IMR-90 (cell line): ENCODE results near the gene SEMA3G. TPM values are rescaled to one million over a fixed set of nuclear protein-coding genes. Genes with fewer than 3 reads are reported as not detected.

ENCODE experiments used
- ATAC-seq: fragments of 200-7000 bp; cut with Tn5 transposase; 2 replicates; pipeline ENCODE4 v1.9.1; 2020; ENCODE audit warnings: low read depth, mild to moderate bottlenecking, moderate library complexity
- BruUV-seq: library from RNA; stranded (reverse); fragments of 400-500 nt; replicated peaks from 2 replicates; lab custom pipeline; 2021; lab: Mats Ljungman, UMichigan
- CTCF ChIA-PET: fragments of 300-600 bp; formaldehyde crosslinking; extraction: SDS; loops from one replicate; lab custom pipeline; 2021; ENCODE audit warnings: antibody characterized with exemption; lab: Yijun Ruan, JAX
- POLR2A ChIA-PET: fragments of 300-600 bp; sonication (Branson Sonifier 250); formaldehyde crosslinking; loops from one replicate; lab custom pipeline; 2022; ENCODE audit warnings: antibody characterized with exemption; ENCODE audit not compliant: unreplicated experiment; lab: Charles Lee
- DNase-seq: peaks from one replicate; pipeline ENCODE4 v3.0.0; 2013
- H2AFZ ChIP-seq: replicated peaks from 2 replicates; pipeline ENCODE3; 2013; ENCODE audit warnings: low read length, mild to moderate bottlenecking; ENCODE audit not compliant: poor library complexity
- H2AK5ac ChIP-seq: 2 replicates; pipeline ENCODE4 v1.6.1; 2013; ENCODE audit warnings: low read depth, low read length, inconsistent platforms
- H2AK9ac ChIP-seq: replicated peaks from 2 replicates; pipeline ENCODE3; 2013; ENCODE audit warnings: mild to moderate bottlenecking, low read depth, low read length, moderate library complexity; ENCODE audit not compliant: poor library complexity
- H2BK120ac ChIP-seq: 2 replicates; pipeline ENCODE4 v1.6.1; 2013; ENCODE audit warnings: low read depth, low read length, inconsistent platforms
- H2BK15ac ChIP-seq: 3 replicates; pipeline ENCODE4 v1.6.1; 2013; ENCODE audit warnings: low read depth, low read length, inconsistent platforms
- H2BK20ac ChIP-seq: 2 replicates; pipeline ENCODE4 v1.6.1; 2013; ENCODE audit warnings: low read depth, mild to moderate bottlenecking, inconsistent platforms, low read length, moderate library complexity
- H2BK5ac ChIP-seq: 2 replicates; pipeline ENCODE4 v1.6.1; 2013; ENCODE audit warnings: mild to moderate bottlenecking, low read depth, low read length, inconsistent platforms; ENCODE audit not compliant: poor library complexity, severe bottlenecking
- H3K14ac ChIP-seq: replicated peaks from 2 replicates; pipeline ENCODE4 v1.6.1; 2013; ENCODE audit warnings: low read depth, low read length, inconsistent platforms
- H3K18ac ChIP-seq: 2 replicates; pipeline ENCODE4 v1.6.1; 2013; ENCODE audit warnings: low read depth, low read length, control low read depth
- H3K23ac ChIP-seq: 2 replicates; pipeline ENCODE4 v1.6.1; 2013; ENCODE audit warnings: low read depth, low read length, inconsistent platforms
- H3K27ac ChIP-seq: 2 replicates; pipeline ENCODE4 v1.5.1; 2013; ENCODE audit warnings: mild to moderate bottlenecking, control low read depth, low read length; ENCODE audit not compliant: insufficient read depth
- H3K27me3 ChIP-seq: 2 replicates; pipeline ENCODE4 v1.6.1; 2013; ENCODE audit warnings: low read length; ENCODE audit not compliant: control insufficient read depth, insufficient read depth
- H3K36me3 ChIP-seq: 2 replicates; pipeline ENCODE4 v1.6.1; 2013; ENCODE audit warnings: low read length, mixed read lengths; ENCODE audit not compliant: control insufficient read depth, insufficient read depth
- H3K4ac ChIP-seq: 2 replicates; pipeline ENCODE4 v1.6.1; 2013; ENCODE audit warnings: low read depth, low read length, inconsistent platforms
- H3K4me1 ChIP-seq: 2 replicates; pipeline ENCODE4 v1.6.1; 2013; ENCODE audit warnings: low read length, mixed read lengths; ENCODE audit not compliant: control insufficient read depth, insufficient read depth
- H3K4me2 ChIP-seq: 2 replicates; pipeline ENCODE4 v1.6.1; 2013; ENCODE audit warnings: low read depth, mild to moderate bottlenecking, control low read depth, low read length, moderate library complexity
- H3K4me3 ChIP-seq: 2 replicates; pipeline ENCODE4 v1.5.1; 2013; ENCODE audit warnings: low read depth, mild to moderate bottlenecking, control low read depth, low read length, moderate library complexity; ENCODE audit not compliant: insufficient read depth
- H3K56ac ChIP-seq: 2 replicates; pipeline ENCODE4 v1.6.1; 2013; ENCODE audit warnings: low read length, inconsistent platforms; ENCODE audit not compliant: insufficient read depth; ENCODE audit errors: extremely low read depth
- H3K79me1 ChIP-seq, 2 experiments: 2 replicates each; pipeline ENCODE4 v1.6.1; 2013; ENCODE audit warnings: low read length in 2 of 2, inconsistent platforms in 1 of 2, low read depth in 1 of 2
- H3K9ac ChIP-seq: 2 replicates; pipeline ENCODE4 v1.6.1; 2013; ENCODE audit warnings: low read depth, low read length, control low read depth
- H3K9me1 ChIP-seq: 2 replicates; pipeline ENCODE4 v1.6.1; 2013; ENCODE audit warnings: low read length, inconsistent platforms; ENCODE audit not compliant: insufficient read depth
- H3K9me3 ChIP-seq: 2 replicates; pipeline ENCODE4 v1.6.1; 2013; ENCODE audit warnings: low read length; ENCODE audit not compliant: control insufficient read depth, insufficient read depth
- H4K20me1 ChIP-seq: 2 replicates; pipeline ENCODE4 v1.6.1; 2013; ENCODE audit warnings: low read length, inconsistent platforms; ENCODE audit not compliant: insufficient read depth
- H4K5ac ChIP-seq: 2 replicates; pipeline ENCODE4 v1.6.1; 2013; ENCODE audit warnings: mild to moderate bottlenecking, low read depth, low read length, control low read depth
- H4K8ac ChIP-seq, 2 experiments: 2 replicates each; pipeline ENCODE4 v1.6.1; 2013; ENCODE audit warnings: low read depth in 2 of 2, low read length in 2 of 2, control low read depth in 1 of 2, inconsistent platforms in 1 of 2
- H4K91ac ChIP-seq: 2 replicates; pipeline ENCODE4 v1.6.1; 2013; ENCODE audit warnings: low read depth, low read length, inconsistent platforms; ENCODE audit not compliant: insufficient read depth
- CEBPB ChIP-seq: IDR thresholded peaks from 2 replicates; pipeline ENCODE4 v1.6.1; 2012; ENCODE audit warnings: low read depth, low read length, improper control_type of control experiment
- CHD1 ChIP-seq: IDR thresholded peaks from 2 replicates; pipeline ENCODE4 v1.6.1; 2012; ENCODE audit warnings: low read depth, low read length, improper control_type of control experiment
- FOS ChIP-seq: fragments of 150-350 bp; IDR thresholded peaks from 2 replicates; pipeline ENCODE4 v1.6.1; 2016; ENCODE audit warnings: low read depth, low read length
- MAFK ChIP-seq: IDR thresholded peaks from 2 replicates; pipeline ENCODE4 v1.6.1; 2012; ENCODE audit warnings: low read depth, low read length, improper control_type of control experiment
- MAZ ChIP-seq: IDR thresholded peaks from 2 replicates; pipeline ENCODE4 v1.6.1; 2012; ENCODE audit warnings: low read depth, mild to moderate bottlenecking, low read length, improper control_type of control experiment, moderate library complexity, borderline replicate concordance
- MXI1 ChIP-seq: IDR thresholded peaks from 2 replicates; pipeline ENCODE4 v1.6.1; 2012; ENCODE audit warnings: low read depth, mild to moderate bottlenecking, low read length, moderate library complexity, borderline replicate concordance
- NFE2L2 ChIP-seq: fragments of 150-350 bp; IDR thresholded peaks from 2 replicates; pipeline ENCODE4 v1.6.1; 2016; ENCODE audit warnings: low read depth, mild to moderate bottlenecking, low read length
- POLR2A ChIP-seq: IDR thresholded peaks from 2 replicates; pipeline ENCODE4 v1.6.1; 2012; ENCODE audit warnings: mild to moderate bottlenecking, low read depth, low read length
- RAD21 ChIP-seq: IDR thresholded peaks from 2 replicates; pipeline ENCODE4 v1.6.1; 2012; ENCODE audit warnings: low read length, improper control_type of control experiment
- WGBS, 2 experiments: methylation state at CpG; one replicate each; pipeline versions ENCODE4 v1.1.5 to v1.1.7; 2013; ENCODE audit warnings: missing lambda C conversion rate in 2 of 2; ENCODE audit not compliant: insufficient read length in 1 of 2; ENCODE audit errors: extremely low coverage in 2 of 2; 5-methylcytosine and 5-hydroxymethylcytosine counted together
- dilution Hi-C: fragments of 300-500 bp; cut with HindIII; formaldehyde crosslinking; loops from one replicate; pipeline ENCODE4 v1.14.3; 2018; ENCODE audit warnings: low sequenced_read_pairs; ENCODE audit not compliant: unreplicated experiment
- in situ Hi-C: fragments of 300-500 bp; cut with MboI; formaldehyde crosslinking; loops from 3 replicates; pipeline ENCODE4 v1.14.3; 2019; ENCODE audit warnings: low sequenced_read_pairs, inconsistent platforms, mixed read lengths
- intact Hi-C: fragments of 100-400 bp; cut with micrococcal nuclease; formaldehyde crosslinking; loops from 2 replicates; pipeline ENCODE4 v1.10.0; 2022
- polyA plus RNA-seq, 3 experiments: library from polyadenylated mRNA; depleted of rRNA; stranded (reverse); fragments of >200 nt; gene quantifications; 2 replicates each; pipeline ENCODE4 v1.2.3, GENCODE V29; 2012; ENCODE audit warnings: low replicate concordance in 1 of 3
- total RNA-seq: library from RNA; depleted of rRNA; stranded (reverse); fragments of >200 nt; gene quantifications from 2 replicates; pipeline ENCODE4 v1.2.3, GENCODE V29; 2012
- TF ChIP-seq, protein P1 (sequence below): fragments of 150-350 bp; IDR thresholded peaks from 2 replicates; pipeline ENCODE4 v1.6.1; 2017; ENCODE audit warnings: mild to moderate bottlenecking, antibody characterized with exemption, low read length, low read depth
- TF ChIP-seq, protein P2 (sequence below): fragments of 150-350 bp; IDR thresholded peaks from 2 replicates; pipeline ENCODE4 v1.6.1; 2016; ENCODE audit warnings: low read depth, mild to moderate bottlenecking, low read length, moderate library complexity, borderline replicate concordance

Gene SEMA3G
- total and polyA plus RNA-seq, 2 of the 4 experiments (the other 2 are of a cell fraction): 0.07 TPM; not detected in 1

DNA sequence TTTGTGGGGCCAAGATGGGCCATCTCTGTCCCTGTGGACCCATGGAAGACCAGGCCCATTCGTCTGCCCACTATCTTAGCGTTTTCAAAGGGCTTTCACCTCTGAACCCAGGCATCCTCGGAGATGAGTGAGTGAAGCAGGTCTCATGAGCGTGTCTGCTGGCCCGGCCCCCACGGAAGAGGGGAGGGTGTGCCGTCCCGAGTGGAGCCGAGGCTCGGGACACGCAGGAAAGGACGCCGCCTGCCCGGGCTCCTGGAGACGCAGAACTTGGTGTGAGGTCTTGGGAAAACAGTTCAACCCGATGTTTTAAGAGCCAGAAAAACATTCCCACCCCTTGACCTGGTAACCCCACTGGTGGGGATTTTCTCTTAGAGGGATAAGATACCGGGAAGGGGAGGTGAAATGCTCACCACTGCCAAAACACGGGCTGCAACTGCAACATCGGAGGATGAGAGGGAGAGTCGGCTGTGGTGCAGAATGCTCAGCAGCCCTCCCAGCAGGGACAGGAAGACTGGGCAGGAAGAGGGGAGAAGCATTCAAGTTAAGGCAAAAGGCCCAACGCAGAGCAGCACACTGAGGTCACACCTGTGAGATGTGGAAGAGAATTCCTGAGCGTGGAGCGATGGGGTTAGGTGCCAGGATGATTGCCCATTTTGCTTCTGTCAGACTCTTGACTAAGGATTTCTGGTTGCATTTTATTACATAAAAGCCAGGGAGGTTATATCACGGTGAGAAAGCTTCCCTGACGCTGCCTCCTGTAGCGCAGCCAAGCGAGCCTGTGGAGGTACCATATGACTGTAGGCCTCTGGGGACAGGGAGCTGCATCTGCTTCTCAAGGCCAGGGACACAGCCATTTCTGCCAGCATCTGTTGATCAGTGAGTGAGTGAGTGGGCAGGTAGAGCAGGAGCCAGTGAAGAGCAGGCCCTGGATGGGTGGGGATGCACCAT, 36.1 kb upstream of the SEMA3G start:
- H3K56ac ChIP-seq: no peak overlapping the region
- no peak overlapping the region for H4K91ac ChIP-seq
- H4K20me1 ChIP-seq: peaks cover 35% of the 10 kb centered on the region
- dilution Hi-C loops (no loop called here), in situ Hi-C loops (no loop called here), intact Hi-C loops (no loop called here)
- H3K9me3 ChIP-seq: no peaks in the 10 kb centered on the region
- WGBS, 2 experiments: 76% methylated on average over 12 of the region's 27 CpGs; no CpG with 5 or more reads in 1 of the 2 experiments
- no peak overlapping the region for H2BK5ac ChIP-seq
- H3K27me3 ChIP-seq: no peaks in the 10 kb centered on the region
- TSS peak; percentile 47 for BruUV-seq
- no peak overlapping the region for H3K18ac ChIP-seq
- no peak overlapping the region for H2BK15ac ChIP-seq
- no peak overlapping the region for H3K4me2 ChIP-seq
- ATAC-seq: no peak
- TF ChIP-seq MXI1: no peak
- no peak for TF ChIP-seq CHD1
- TF ChIP-seq NFE2L2: no peak
- no peak for TF ChIP-seq RAD21
- TF ChIP-seq, protein P1, sequence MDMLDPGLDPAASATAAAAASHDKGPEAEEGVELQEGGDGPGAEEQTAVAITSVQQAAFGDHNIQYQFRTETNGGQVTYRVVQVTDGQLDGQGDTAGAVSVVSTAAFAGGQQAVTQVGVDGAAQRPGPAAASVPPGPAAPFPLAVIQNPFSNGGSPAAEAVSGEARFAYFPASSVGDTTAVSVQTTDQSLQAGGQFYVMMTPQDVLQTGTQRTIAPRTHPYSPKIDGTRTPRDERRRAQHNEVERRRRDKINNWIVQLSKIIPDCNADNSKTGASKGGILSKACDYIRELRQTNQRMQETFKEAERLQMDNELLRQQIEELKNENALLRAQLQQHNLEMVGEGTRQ: no peak
- TF ChIP-seq CEBPB: no peak
- TF ChIP-seq FOS: no peak
- TF ChIP-seq, protein P2, sequence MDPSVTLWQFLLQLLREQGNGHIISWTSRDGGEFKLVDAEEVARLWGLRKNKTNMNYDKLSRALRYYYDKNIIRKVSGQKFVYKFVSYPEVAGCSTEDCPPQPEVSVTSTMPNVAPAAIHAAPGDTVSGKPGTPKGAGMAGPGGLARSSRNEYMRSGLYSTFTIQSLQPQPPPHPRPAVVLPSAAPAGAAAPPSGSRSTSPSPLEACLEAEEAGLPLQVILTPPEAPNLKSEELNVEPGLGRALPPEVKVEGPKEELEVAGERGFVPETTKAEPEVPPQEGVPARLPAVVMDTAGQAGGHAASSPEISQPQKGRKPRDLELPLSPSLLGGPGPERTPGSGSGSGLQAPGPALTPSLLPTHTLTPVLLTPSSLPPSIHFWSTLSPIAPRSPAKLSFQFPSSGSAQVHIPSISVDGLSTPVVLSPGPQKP: no peak
- TF ChIP-seq MAZ: no peak
- TF ChIP-seq MAFK: no peak
- no peak for TF ChIP-seq POLR2A
- peaks cover 13% of the 10 kb centered on the region; the same call in 1 of the 2 replicates for H3K4me1 ChIP-seq
- no peak overlapping the region for H3K27ac ChIP-seq
- no peak overlapping the region for H2BK20ac ChIP-seq
- H2AFZ ChIP-seq: no peak overlapping the region
- CTCF ChIA-PET: interaction anchor here (1.1 kb wide), 1 partner anchor 10 kb away, joined by 3 read pairs; no protein-coding TSS in a partner anchor
- H3K79me1 ChIP-seq: peaks cover 7 to 41% of the 10 kb centered on the region in 2 experiments; a peak in 3 of 4 replicates
- peaks cover 80% of the 10 kb centered on the region for H3K36me3 ChIP-seq
- no peak overlapping the region for H2BK120ac ChIP-seq
- H2AK5ac ChIP-seq: no peak overlapping the region
- no peak overlapping the region for H3K4ac ChIP-seq
- H4K8ac ChIP-seq: no peak overlapping the region
- DNase-seq: no peak
- H2AK9ac ChIP-seq: peak overlapping the region; percentile 50
- H4K5ac ChIP-seq: no peak overlapping the region
- H3K14ac ChIP-seq: no peak overlapping the region
- no peak overlapping the region for H3K9ac ChIP-seq
- H3K4me3 ChIP-seq: no peak overlapping the region
- H3K23ac ChIP-seq: no peak overlapping the region
- POLR2A ChIA-PET: no interaction called here
- peaks cover 22% of the 10 kb centered on the region; the same call in 1 of the 2 replicates for H3K9me1 ChIP-seq
